Ovary (tissue), 3 donors: ENCODE results near the gene MTHFD2.

Experiments
- CTCF ChIP-seq, 3 donors: fragments of 450-650 bp in 2 of 3; fragments of 200-600 bp in 1 of 3; IDR thresholded peaks; one replicate each; pipeline versions ENCODE4 v1.5.1 to v1.8.0; 2016 to 2022; ENCODE audit warnings: antibody characterized with exemption in 3 of 3, mild to moderate bottlenecking in 1 of 3
- POLR2A ChIP-seq: fragments of 450-650 bp; IDR thresholded peaks from one replicate; pipeline ENCODE4 v1.6.1; 2017; ENCODE audit warnings: antibody characterized with exemption, mild to moderate bottlenecking, moderate library complexity
- donor health status: DM: no; HTN: no; CAD: no.

- TF ChIP-seq CTCF (IDR thresholded peaks at IDR 0.05): no peak
- TF ChIP-seq POLR2A: no peak
Measured at GRCh38 chr2:74227646-74228045, 29.2 kb downstream of the MTHFD2 start.
